ENCODE measurements around the gene AIDA. TPM values are rescaled to one million over a fixed set of nuclear protein-coding genes. Genes with fewer than 3 reads are reported as not detected.
A peak's percentile ranks its signal among the peaks of the same experiment; 100 is the strongest.
"Not testable (repeated sequence)": the region's sequence is repeated elsewhere in the genome, so short reads cannot be mapped to it uniquely, and the experiment has no call there.

Gene AIDA
- total RNA-seq, 2 experiments from 2014 or later = 60.1 to 70.7 TPM

- no peak overlapping the region for H3K4me3 Mint-ChIP-seq
- H3K27me3 Mint-ChIP-seq = no peaks in the 10 kb centered on the region
- intact Hi-C loops (cut with DNase I, micrococcal nuclease) = no loop called here
- ATAC-seq (no peak), DNase-seq (no peak)
- ChIA-PET POLR2A (interaction anchor here (0.7 kb wide), 1 partner anchor 184 kb away, joined by 3 read pairs; no protein-coding TSS in a partner anchor), CTCF (interaction anchor here (0.7 to 1.6 kb wide), 4 partner anchors 9 to 420 kb away, joined by 3 to 7 read pairs (median 5); no protein-coding TSS in a partner anchor)
- H3K36me3 Mint-ChIP-seq (ENCODE audit: low read depth) = peaks cover 42% of the 10 kb centered on the region
- H3K9me3 Mint-ChIP-seq (ENCODE audit: low read depth) = no peaks in the 10 kb centered on the region
- H3K4me1 Mint-ChIP-seq = peaks cover 20% of the 10 kb centered on the region
- no peak overlapping the region for H3K27ac Mint-ChIP-seq
Measured at GRCh38 chr1:222670110-222670509, 42.2 kb downstream of the AIDA start.

- H3K9me3 Mint-ChIP-seq (ENCODE audit: low read depth); intact Hi-C loops (cut with DNase I, micrococcal nuclease); H3K4me3 Mint-ChIP-seq; H3K27me3 Mint-ChIP-seq; H3K27ac Mint-ChIP-seq; ATAC-seq; CTCF ChIA-PET; DNase-seq; POLR2A ChIA-PET: not testable (repeated sequence)
- H3K36me3 Mint-ChIP-seq (ENCODE audit: low read depth) = peaks cover 42% of the 10 kb centered on the region
- H3K4me1 Mint-ChIP-seq = peaks cover 20% of the 10 kb centered on the region
Measured at GRCh38 chr1:222669107-222669506, 43.2 kb downstream of the AIDA start.

- POLR2A ChIA-PET, ATAC-seq: not testable (repeated sequence)
Measured at GRCh38 chr1:222668184-222668583, 44.1 kb downstream of the AIDA start.

GRCh38 chr1:222665964-222666363, 46.3 kb downstream of the AIDA start:
- Mint-ChIP-seq H3K4me1 (peaks cover 11% of the 10 kb centered on the region), H3K27ac (no peak overlapping the region), H3K36me3 (ENCODE audit: low read depth) (peaks cover 38% of the 10 kb centered on the region), H3K4me3 (no peak overlapping the region), H3K9me3 (ENCODE audit: low read depth) (no peaks in the 10 kb centered on the region), H3K27me3 (no peaks in the 10 kb centered on the region)
- intact Hi-C loops (cut with DNase I, micrococcal nuclease) = no loop called here
- ATAC-seq = no peak
- ChIA-PET POLR2A (no interaction called here), CTCF (interaction anchor here (0.9 kb wide), 1 partner anchor 32 kb away, joined by 4 read pairs; no protein-coding TSS in a partner anchor)
- DNase-seq = no peak

More at GRCh38 chr1:222668184-222668583, 44.1 kb downstream of the AIDA start:
- H3K27me3 Mint-ChIP-seq; H3K27ac Mint-ChIP-seq; intact Hi-C loops (cut with DNase I, micrococcal nuclease); DNase-seq; H3K9me3 Mint-ChIP-seq (ENCODE audit: low read depth); CTCF ChIA-PET; H3K4me3 Mint-ChIP-seq: not testable (repeated sequence)
- H3K4me1 Mint-ChIP-seq = peaks cover 20% of the 10 kb centered on the region
- peaks cover 41% of the 10 kb centered on the region for H3K36me3 Mint-ChIP-seq (ENCODE audit: low read depth)

- ATAC-seq = no peak
- no peaks in the 10 kb centered on the region for H3K9me3 Mint-ChIP-seq (ENCODE audit: low read depth)
- intact Hi-C loops (cut with DNase I, micrococcal nuclease) = no loop called here
Measured at GRCh38 chr1:222663431-222663934, 48.8 kb downstream of the AIDA start.

GRCh38 chr1:222657899-222658298, 54.4 kb downstream of the AIDA start:
- POLR2A ChIA-PET = no interaction called here
- Mint-ChIP-seq H3K4me3 (no peak overlapping the region), H3K27me3 (no peaks in the 10 kb centered on the region), H3K9me3 (ENCODE audit: low read depth) (no peaks in the 10 kb centered on the region), H3K27ac (peak overlapping the region; percentile 29), H3K4me1 (peaks cover 45% of the 10 kb centered on the region), H3K36me3 (ENCODE audit: low read depth) (peaks cover 82% of the 10 kb centered on the region)
- CTCF ChIA-PET = interaction anchor here (0.6 to 1.2 kb wide), 3 partner anchors 10 to 43 kb away, joined by 3 to 4 read pairs (median 3); no protein-coding TSS in a partner anchor
- ATAC-seq (no peak), DNase-seq (no peak)
- intact Hi-C loops (cut with DNase I, micrococcal nuclease) = loop anchor here in 1 of 2 experiments (5.0 to 10.0 kb wide), 3 partner anchors 39 to 1177 kb away; no protein-coding TSS in a partner anchor

More at GRCh38 chr1:222663431-222663934, 48.8 kb downstream of the AIDA start:
- no peak overlapping the region for H3K4me3 Mint-ChIP-seq
- CTCF ChIA-PET = interaction anchor here (0.6 to 1.8 kb wide), 2 partner anchors 11 to 1035 kb away, joined by 3 to 5 read pairs; no protein-coding TSS in a partner anchor
- POLR2A ChIA-PET = no interaction called here
- no peaks in the 10 kb centered on the region for H3K4me1 Mint-ChIP-seq
- H3K27me3 Mint-ChIP-seq = no peaks in the 10 kb centered on the region
- H3K27ac Mint-ChIP-seq = no peak overlapping the region
- H3K36me3 Mint-ChIP-seq (ENCODE audit: low read depth) = peaks cover 56% of the 10 kb centered on the region
- DNase-seq = no peak

- H3K4me3 Mint-ChIP-seq = no peak overlapping the region
- peak overlapping the region; percentile 52 for H3K27ac Mint-ChIP-seq
Measured at GRCh38 chr1:222656391-222657155, 55.7 kb downstream of the AIDA start.

GRCh38 chr1:222654849-222655248, 57.4 kb downstream of the AIDA start:
- Mint-ChIP-seq H3K27me3 (no peaks in the 10 kb centered on the region), H3K27ac (peak overlapping the region; percentile 86), H3K4me1 (peaks cover 54% of the 10 kb centered on the region), H3K36me3 (ENCODE audit: low read depth) (peaks cover 88% of the 10 kb centered on the region), H3K9me3 (ENCODE audit: low read depth) (no peaks in the 10 kb centered on the region), H3K4me3 (peak overlapping the region; percentile 20)
- intact Hi-C loops (cut with DNase I, micrococcal nuclease) = loop anchor here (1.0 to 10.0 kb wide), 8 partner anchors 11 to 1180 kb away; partner anchors contain the start of genes AIDA (in 2 of the 2), BROX (in 2 of the 2) and MIA3 (in 1 of the 2)
- ChIA-PET POLR2A (interaction anchor here (0.6 to 0.8 kb wide), 3 partner anchors 65 to 1063 kb away, joined by 3 to 4 read pairs (median 4); partner anchors contain the start of gene TAF1A), CTCF (interaction anchor here (0.6 to 2.8 kb wide), 4 partner anchors 11 to 1090 kb away, joined by 3 to 15 read pairs (median 3); no protein-coding TSS in a partner anchor)
- ATAC-seq = peak; percentile 89
- DNase-seq = peak; percentile 80

More at GRCh38 chr1:222656391-222657155, 55.7 kb downstream of the AIDA start:
- no peaks in the 10 kb centered on the region for H3K27me3 Mint-ChIP-seq
- peaks cover 86% of the 10 kb centered on the region for H3K36me3 Mint-ChIP-seq (ENCODE audit: low read depth)
- peaks cover 54% of the 10 kb centered on the region for H3K4me1 Mint-ChIP-seq
- ATAC-seq (no peak), DNase-seq (no peak)
- intact Hi-C loops (cut with DNase I, micrococcal nuclease) = loop anchor here in 1 of 2 experiments (5.0 to 10.0 kb wide), 3 partner anchors 41 to 1178 kb away; no protein-coding TSS in a partner anchor
- no peaks in the 10 kb centered on the region for H3K9me3 Mint-ChIP-seq (ENCODE audit: low read depth)
- ChIA-PET CTCF (no interaction called here), POLR2A (no interaction called here)

GRCh38 chr1:222653178-222653827, 59.0 kb downstream of the AIDA start:
- POLR2A ChIA-PET = no interaction called here
- Mint-ChIP-seq H3K4me3 (no peak overlapping the region), H3K9me3 (ENCODE audit: low read depth) (no peaks in the 10 kb centered on the region), H3K27ac (peak overlapping the region; percentile 76), H3K36me3 (ENCODE audit: low read depth) (peaks cover 79% of the 10 kb centered on the region), H3K27me3 (no peaks in the 10 kb centered on the region), H3K4me1 (peaks cover 54% of the 10 kb centered on the region)
- intact Hi-C loops (cut with DNase I, micrococcal nuclease) = loop anchor here (5.0 to 10.0 kb wide), 2 partner anchors 429 to 1181 kb away; no protein-coding TSS in a partner anchor
- peak; percentile 74 for ATAC-seq
- peak; percentile 34 for DNase-seq
- CTCF ChIA-PET = interaction anchor here (1.1 to 2.8 kb wide), 5 partner anchors 9 to 64 kb away, joined by 3 to 15 read pairs (median 5); partner anchors contain the start of gene TAF1A

- CTCF ChIA-PET = interaction anchor here (1.1 to 2.8 kb wide), 5 partner anchors 8 to 63 kb away, joined by 3 to 15 read pairs (median 5); partner anchors contain the start of gene TAF1A
- POLR2A ChIA-PET = no interaction called here
- Mint-ChIP-seq H3K4me3 (no peak overlapping the region), H3K9me3 (ENCODE audit: low read depth) (no peaks in the 10 kb centered on the region), H3K36me3 (ENCODE audit: low read depth) (peaks cover 76% of the 10 kb centered on the region), H3K4me1 (peaks cover 54% of the 10 kb centered on the region), H3K27me3 (no peaks in the 10 kb centered on the region), H3K27ac (peak overlapping the region; percentile 76)
- intact Hi-C loops (cut with DNase I, micrococcal nuclease) = loop anchor here (5.0 to 10.0 kb wide), 2 partner anchors 430 to 1182 kb away; no protein-coding TSS in a partner anchor
- ATAC-seq (no peak), DNase-seq (no peak)
Measured at GRCh38 chr1:222652676-222653075, 59.6 kb downstream of the AIDA start.

Measured in activated CD4-positive, alpha-beta T cell treated with anti-CD3 and anti-CD28 coated beads for 36 hours (primary cell).